Measurements from ENCODE around the gene APEH. TPM values are rescaled to one million over a fixed set of nuclear protein-coding genes. Genes with fewer than 3 reads are reported as not detected.

Gene APEH
- total RNA-seq, 1 donor from 2014 or later = 91.4 TPM

GRCh38 chr3:49650177-49650576 is 24.0 kb upstream of the APEH start:
- intact Hi-C loops (cut with micrococcal nuclease) = no loop called here

- intact Hi-C loops (cut with micrococcal nuclease) = no loop called here
These were observed 23.5 kb upstream of the APEH start for GRCh38 chr3:49650637-49651036.

GRCh38 chr3:49652218-49652902 is 21.8 kb upstream of the APEH start:
- intact Hi-C loops (cut with micrococcal nuclease) = no loop called here

GRCh38 chr3:49652903-49653415 is 21.2 kb upstream of the APEH start:
- intact Hi-C loops (cut with micrococcal nuclease) = no loop called here

- intact Hi-C loops (cut with micrococcal nuclease) = no loop called here
These were observed 20.5 kb upstream of the APEH start for GRCh38 chr3:49653621-49654020.

GRCh38 chr3:49654176-49654825 is 19.9 kb upstream of the APEH start:
- intact Hi-C loops (cut with micrococcal nuclease) = no loop called here

GRCh38 chr3:49654955-49655556 is 19.1 kb upstream of the APEH start:
- intact Hi-C loops (cut with micrococcal nuclease) = no loop called here

GRCh38 chr3:49655731-49656285 is 18.3 kb upstream of the APEH start:
- intact Hi-C loops (cut with micrococcal nuclease) = no loop called here

GRCh38 chr3:49656541-49657112 is 17.5 kb upstream of the APEH start:
- intact Hi-C loops (cut with micrococcal nuclease) = no loop called here

- intact Hi-C loops (cut with micrococcal nuclease) = no loop called here
These were observed 16.8 kb upstream of the APEH start for GRCh38 chr3:49657208-49657915.

GRCh38 chr3:49658711-49659110 is 15.4 kb upstream of the APEH start:
- intact Hi-C loops (cut with micrococcal nuclease) = no loop called here

- intact Hi-C loops (cut with micrococcal nuclease) = no loop called here
These were observed 14.4 kb upstream of the APEH start for GRCh38 chr3:49659756-49660155.

- intact Hi-C loops (cut with micrococcal nuclease) = no loop called here
These were observed 12.9 kb upstream of the APEH start for GRCh38 chr3:49661281-49661680.

GRCh38 chr3:49662021-49662420 is 12.1 kb upstream of the APEH start:
- intact Hi-C loops (cut with micrococcal nuclease) = no loop called here

GRCh38 chr3:49662720-49663413 is 11.3 kb upstream of the APEH start:
- intact Hi-C loops (cut with micrococcal nuclease) = no loop called here

- intact Hi-C loops (cut with micrococcal nuclease) = no loop called here
These were observed 10.3 kb upstream of the APEH start for GRCh38 chr3:49663831-49664230.

- intact Hi-C loops (cut with micrococcal nuclease) = no loop called here
These were observed 9.9 kb upstream of the APEH start for GRCh38 chr3:49664300-49664699.

GRCh38 chr3:49665822-49666519 is 8.2 kb upstream of the APEH start:
- intact Hi-C loops (cut with micrococcal nuclease) = no loop called here

GRCh38 chr3:49666592-49666991 is 7.6 kb upstream of the APEH start:
- intact Hi-C loops (cut with micrococcal nuclease) = no loop called here
